CD4-positive, CD25-positive, alpha-beta regulatory T cell (primary cell): ENCODE measurements around the gene IFNAR1. TPM values are rescaled to one million over a fixed set of nuclear protein-coding genes. Genes with fewer than 3 reads are reported as not detected.
"Not testable (repeated sequence)": the region's sequence is repeated elsewhere in the genome, so short reads cannot be mapped to it uniquely, and the experiment has no call there.

Experiments used
- ATAC-seq, 2 donors: fragments of 150-1000 bp; cut with Tn5 transposase; one replicate each; pipeline ENCODE4 v1.10.0; 2021; ENCODE audit warnings: low read depth in 2 of 2, moderate number of reproducible peaks in 2 of 2, moderate library complexity in 1 of 2
- DNase-seq, 3 donors: peaks; one replicate each; pipeline versions ENCODE4 v3.0.0 to v3.0.0-alpha.2; 2012 to 2022; ENCODE audit warnings: mixed read lengths in 1 of 3
- H3K27ac ChIP-seq: one replicate; pipeline ENCODE4 v1.7.0; 2013; ENCODE audit warnings: mild to moderate bottlenecking, low read length; ENCODE audit not compliant: insufficient read depth, poor library complexity, severe bottlenecking
- H3K27me3 ChIP-seq: one replicate; pipeline ENCODE4 v1.7.0; 2013; ENCODE audit warnings: low read length; ENCODE audit not compliant: control insufficient read depth, insufficient read depth
- H3K36me3 ChIP-seq: one replicate; pipeline ENCODE4 v1.7.0; 2013; ENCODE audit warnings: mild to moderate bottlenecking, low read length, moderate library complexity; ENCODE audit not compliant: control insufficient read depth, insufficient read depth
- H3K4me1 ChIP-seq: 2 replicates; pipeline ENCODE4 v1.7.0; 2013; ENCODE audit warnings: mild to moderate bottlenecking, low read length; ENCODE audit not compliant: insufficient read depth, control insufficient read depth, poor library complexity, severe bottlenecking
- H3K4me3 ChIP-seq: one replicate; pipeline ENCODE4 v1.7.0; 2013; ENCODE audit warnings: low read depth, mild to moderate bottlenecking, low read length, moderate library complexity
- H3K9me3 ChIP-seq, 2 experiments: 1 replicate in 1 of 2; 2 replicates in 1 of 2; pipeline ENCODE4 v1.7.0; 2013; ENCODE audit warnings: low read length in 2 of 2, mild to moderate bottlenecking in 1 of 2, moderate library complexity in 1 of 2; ENCODE audit not compliant: control insufficient read depth in 2 of 2
- H3K27ac Mint-ChIP-seq, 3 donors: one replicate each; pipeline ENCODE4 v1.8.0; 2020 to 2022; ENCODE audit warnings: mild to moderate bottlenecking in 3 of 3, mixed read lengths in 3 of 3, moderate library complexity in 2 of 3
- H3K27me3 Mint-ChIP-seq: one replicate; pipeline ENCODE4 v1.8.0; 2022; ENCODE audit warnings: mild to moderate bottlenecking, mixed read lengths
- H3K36me3 Mint-ChIP-seq: one replicate; pipeline ENCODE4 v1.8.0; 2020; ENCODE audit warnings: mixed read lengths
- H3K4me1 Mint-ChIP-seq, 4 donors: one replicate each; pipeline ENCODE4 v1.8.0; 2020 to 2022; ENCODE audit warnings: mixed read lengths in 4 of 4, mild to moderate bottlenecking in 1 of 4
- H3K4me3 Mint-ChIP-seq, 4 donors: one replicate each; pipeline ENCODE4 v1.8.0; 2020 to 2022; ENCODE audit warnings: mild to moderate bottlenecking in 4 of 4, mixed read lengths in 4 of 4, moderate library complexity in 3 of 4
- H3K9me3 Mint-ChIP-seq, 7 donors: one replicate each; pipeline ENCODE4 v1.8.0; 2020 to 2022; ENCODE audit warnings: mixed read lengths in 7 of 7, mild to moderate bottlenecking in 3 of 7, moderate library complexity in 2 of 7
- polyA plus RNA-seq, 4 donors: library from polyadenylated mRNA; unstranded; fragments of 300-500 nt; fragmentation: Illumina TruSeq; gene quantifications; one replicate each; pipeline ENCODE4 v1.2.3, GENCODE V29; 2021
- total RNA-seq: library from RNA; stranded (reverse); gene quantifications from one replicate; pipeline ENCODE4 v1.2.3, GENCODE V29; 2022

IFNAR1 gene
- total and polyA plus RNA-seq, 5 donors from 2014 or later, result 23.9 to 93.8 (median 67.8) TPM

DNA sequence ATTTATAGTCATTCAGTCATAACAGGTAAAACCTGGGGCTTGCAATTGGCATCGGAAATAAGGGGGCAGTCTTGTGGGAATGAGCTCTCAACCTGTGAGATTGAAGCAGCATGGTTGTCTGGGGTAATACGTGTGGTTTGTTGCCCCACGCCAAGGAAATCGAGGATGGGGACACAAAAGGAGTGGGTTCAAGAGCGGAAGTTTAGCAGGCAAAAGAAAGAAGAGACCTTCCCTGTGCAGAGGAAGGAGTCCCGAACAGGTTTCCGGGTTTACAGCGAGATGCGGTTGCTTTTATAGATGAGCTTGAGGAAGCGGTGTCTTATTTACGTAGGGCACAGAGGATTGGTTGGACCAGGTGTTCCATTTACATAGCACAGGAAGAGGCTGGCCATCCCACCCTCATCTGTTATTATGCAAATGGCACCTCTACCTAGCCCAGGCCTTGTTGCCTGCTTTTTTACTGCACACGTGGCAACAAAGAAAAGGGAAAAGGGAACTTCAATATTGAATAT is 37.3 kb downstream of the IFNAR1 start:
- DNase-seq (peak; percentile 67 to 93 (median 88)), ATAC-seq (peak; percentile 76 to 79)
- H3K9me3 ChIP-seq, result peaks cover 6 to 9% of the 10 kb centered on the region in 2 experiments
- Mint-ChIP-seq H3K27me3 (peaks cover 12% of the 10 kb centered on the region), H3K4me1 (peaks cover 8 to 25% (median 20%) of the 10 kb centered on the region in 4 donors), H3K9me3 (peaks cover 0 to 7% (median 2%) of the 10 kb centered on the region in 7 donors), H3K36me3 (peaks cover 1% of the 10 kb centered on the region), H3K4me3 (peak overlapping the region; percentile 81 to 94 (median 90)), H3K27ac (peak overlapping the region; percentile 87 to 92 (median 89))
- H3K4me3 ChIP-seq, result peak overlapping the region; percentile 91
- peaks cover 18% of the 10 kb centered on the region for H3K4me1 ChIP-seq
- H3K27me3 ChIP-seq, result no peaks in the 10 kb centered on the region
- peaks cover 9% of the 10 kb centered on the region for H3K36me3 ChIP-seq
- H3K27ac ChIP-seq, result peak overlapping the region; percentile 78

DNA sequence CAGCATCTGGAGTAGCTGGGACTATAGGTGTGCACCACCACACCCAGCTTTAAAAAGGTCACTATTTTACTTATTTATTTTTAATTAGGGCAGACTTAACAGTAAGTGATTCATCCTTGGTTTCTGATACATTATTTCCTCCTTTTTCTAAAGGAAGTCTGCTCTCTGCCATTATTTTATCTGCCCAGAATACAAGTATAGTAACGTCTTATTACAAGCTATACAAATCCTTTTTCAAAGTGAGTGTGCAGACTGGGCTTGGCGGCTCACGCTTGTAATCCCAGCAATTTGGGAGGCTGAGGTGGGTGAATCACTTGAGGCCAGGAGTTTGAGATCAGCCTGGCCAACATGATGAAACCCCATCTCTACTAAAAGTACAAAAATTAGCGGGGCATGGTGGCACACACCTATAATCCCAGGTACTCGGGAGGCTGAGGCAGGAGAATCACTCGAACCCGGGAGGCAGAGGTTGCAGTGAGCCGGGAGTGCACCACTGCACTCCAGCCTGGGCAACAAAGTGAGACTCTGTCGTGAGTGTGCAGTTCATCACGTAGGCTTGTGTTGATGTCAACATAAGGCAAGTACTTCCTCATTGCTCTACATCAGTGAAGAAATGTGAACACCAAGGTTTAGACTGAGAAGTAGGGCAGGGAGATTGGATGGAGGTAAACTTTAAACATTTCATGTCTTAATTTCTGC is 39.3 kb downstream of the IFNAR1 start:
- peaks cover 12% of the 10 kb centered on the region for H3K27me3 Mint-ChIP-seq
- Histone ChIP-seq H3K9me3 (peaks cover 12 to 26% of the 10 kb centered on the region in 2 experiments), H3K4me1 (peaks cover 18% of the 10 kb centered on the region)
- H3K27ac Mint-ChIP-seq, H3K36me3 ChIP-seq, DNase-seq, ATAC-seq, H3K36me3 Mint-ChIP-seq, H3K4me3 ChIP-seq, H3K27me3 ChIP-seq, H3K27ac ChIP-seq: not testable (repeated sequence)
- H3K9me3 Mint-ChIP-seq, result peaks cover 0 to 21% (median 9%) of the 10 kb centered on the region in 7 donors
- H3K4me1 Mint-ChIP-seq, result peaks cover 8 to 25% (median 20%) of the 10 kb centered on the region in 4 donors
- H3K4me3 Mint-ChIP-seq, result peak overlapping the region in 1 of 4 donors; percentile 51

DNA sequence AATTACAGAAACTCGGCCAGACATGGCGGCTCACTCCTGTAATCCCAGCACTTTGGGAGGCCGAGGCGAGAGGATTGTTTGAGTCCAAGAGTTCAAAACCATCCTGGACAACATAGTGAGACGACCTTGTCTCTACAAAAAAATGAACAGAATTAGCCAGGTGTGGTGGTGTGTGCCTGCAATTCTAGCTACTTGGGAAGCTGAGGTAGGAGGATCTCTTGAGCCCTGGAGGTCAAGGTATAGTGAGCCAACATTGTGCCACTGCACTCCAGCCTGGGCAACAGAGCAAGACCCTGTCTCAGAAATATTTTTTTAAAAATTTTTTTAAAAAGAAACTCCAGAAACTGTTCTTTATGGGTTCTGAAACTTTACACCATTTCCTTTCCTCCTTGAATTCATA is 40.1 kb downstream of the IFNAR1 start:
- Mint-ChIP-seq H3K27ac (no peak overlapping the region), H3K9me3 (peaks cover 0 to 23% (median 10%) of the 10 kb centered on the region in 7 donors), H3K4me1 (peaks cover 8 to 25% (median 20%) of the 10 kb centered on the region in 4 donors), H3K27me3 (peaks cover 12% of the 10 kb centered on the region), H3K36me3 (peaks cover 4% of the 10 kb centered on the region), H3K4me3 (no peak overlapping the region)
- Histone ChIP-seq H3K27ac (no peak overlapping the region), H3K27me3 (no peaks in the 10 kb centered on the region), H3K36me3 (no peaks in the 10 kb centered on the region), H3K9me3 (peaks cover 12 to 26% of the 10 kb centered on the region in 2 experiments), H3K4me1 (peaks cover 18% of the 10 kb centered on the region), H3K4me3 (no peak overlapping the region)
- DNase-seq (no peak), ATAC-seq (no peak)

DNA sequence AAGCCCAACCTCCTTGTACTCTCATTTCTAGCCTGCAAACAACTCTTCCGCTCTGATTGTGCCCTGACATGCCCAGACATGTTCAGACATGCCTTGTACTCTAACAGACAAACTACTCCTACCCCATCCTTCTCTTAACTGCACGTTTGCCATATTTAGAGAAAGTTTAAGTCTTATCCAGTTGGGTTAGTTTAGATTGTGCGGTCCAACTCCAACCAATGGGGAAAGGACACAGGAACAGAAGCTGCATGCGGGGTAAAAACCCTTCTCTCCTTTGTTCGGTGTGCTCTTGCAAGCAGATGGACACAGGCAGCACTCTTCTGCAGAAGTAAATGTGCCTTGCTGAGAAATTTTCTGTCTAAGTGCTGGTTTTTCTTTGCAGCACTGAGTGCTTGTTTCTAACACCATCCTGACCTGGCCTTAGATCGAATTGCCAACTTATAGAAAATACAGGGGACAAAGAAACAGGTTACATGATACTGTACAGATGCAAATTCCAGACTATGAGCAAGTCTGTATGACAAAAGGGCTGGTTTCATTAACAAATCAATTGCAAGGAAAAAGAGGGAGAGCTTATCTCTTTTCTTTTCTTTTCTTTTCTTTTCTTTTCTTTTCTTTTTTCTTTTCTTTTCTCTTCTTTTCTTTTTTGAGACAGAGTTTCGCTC is 42.7 kb downstream of the IFNAR1 start:
- ATAC-seq, result no peak
- peaks cover 0 to 23% (median 11%) of the 10 kb centered on the region in 7 donors for H3K9me3 Mint-ChIP-seq
- H3K4me1 Mint-ChIP-seq, result peaks cover 0 to 6% (median 4%) of the 10 kb centered on the region in 4 donors
- no peak overlapping the region for H3K4me3 ChIP-seq
- H3K27me3 ChIP-seq, result no peaks in the 10 kb centered on the region
- H3K27me3 Mint-ChIP-seq, result no peaks in the 10 kb centered on the region
- peaks cover 12 to 26% of the 10 kb centered on the region in 2 experiments for H3K9me3 ChIP-seq
- peaks cover 4% of the 10 kb centered on the region for H3K36me3 Mint-ChIP-seq
- H3K36me3 ChIP-seq, result no peaks in the 10 kb centered on the region
- peaks cover 4% of the 10 kb centered on the region for H3K4me1 ChIP-seq
- peak in 1 of 3 donors; percentile 52 for DNase-seq
- peak overlapping the region in 1 of 3 donors; percentile 66 for H3K27ac Mint-ChIP-seq
- no peak overlapping the region for H3K27ac ChIP-seq
- no peak overlapping the region for H3K4me3 Mint-ChIP-seq

DNA sequence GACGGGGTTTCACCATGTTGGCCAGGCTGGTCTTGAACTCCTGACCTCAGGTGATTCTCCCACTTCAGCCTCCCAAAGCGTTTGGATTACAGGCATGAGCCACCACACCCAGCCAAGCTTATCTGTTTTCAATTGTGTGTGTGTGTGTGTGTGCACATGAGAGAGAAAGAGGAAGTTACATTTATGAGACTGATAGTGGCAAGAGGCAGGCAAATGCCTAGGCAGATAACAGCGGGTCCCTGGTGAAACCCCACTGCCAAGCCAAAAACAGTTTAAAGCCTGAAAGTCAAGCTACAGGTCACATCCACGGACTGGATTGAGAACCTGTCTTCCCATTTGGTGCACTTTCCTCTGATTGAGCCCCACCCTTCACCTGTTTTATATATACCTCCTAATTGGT is 43.4 kb downstream of the IFNAR1 start:
- H3K36me3 Mint-ChIP-seq, result peaks cover 4% of the 10 kb centered on the region
- peaks cover 0 to 23% (median 11%) of the 10 kb centered on the region in 7 donors for H3K9me3 Mint-ChIP-seq
- H3K4me1 Mint-ChIP-seq, result peaks cover 0 to 2% (median 0%) of the 10 kb centered on the region in 4 donors
- no peaks in the 10 kb centered on the region for H3K4me1 ChIP-seq
- H3K9me3 ChIP-seq, result peaks cover 12 to 26% of the 10 kb centered on the region in 2 experiments
- H3K27me3 Mint-ChIP-seq, result no peaks in the 10 kb centered on the region
- H3K4me3 Mint-ChIP-seq, result no peak overlapping the region
- DNase-seq (no peak), ATAC-seq (no peak)
- no peaks in the 10 kb centered on the region for H3K27me3 ChIP-seq
- H3K27ac ChIP-seq, result no peak overlapping the region
- no peaks in the 10 kb centered on the region for H3K36me3 ChIP-seq
- H3K27ac Mint-ChIP-seq, result no peak overlapping the region
- H3K4me3 ChIP-seq, result no peak overlapping the region

DNA sequence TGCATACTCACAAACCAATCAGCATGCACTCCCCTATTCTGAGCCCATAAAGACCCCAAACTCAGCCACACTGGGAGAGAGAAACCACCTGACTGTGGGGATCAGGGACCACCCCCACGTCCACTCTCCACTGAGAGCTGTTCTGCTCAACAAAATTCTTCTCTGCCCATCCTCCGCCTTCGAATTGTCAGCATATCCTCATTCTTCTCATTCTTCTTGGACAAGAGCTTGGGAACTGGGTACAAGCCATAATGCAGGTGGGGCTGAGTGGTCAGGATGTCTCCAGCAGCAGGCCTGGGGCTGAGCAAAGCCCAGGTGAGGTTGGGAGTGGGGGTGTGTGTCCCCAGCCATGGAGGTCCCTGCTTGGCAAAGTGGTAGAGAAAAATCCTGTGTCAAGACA is 43.8 kb downstream of the IFNAR1 start:
- H3K4me1 ChIP-seq, result no peaks in the 10 kb centered on the region
- peaks cover 12 to 26% of the 10 kb centered on the region in 2 experiments for H3K9me3 ChIP-seq
- ATAC-seq (no peak), DNase-seq (no peak)
- Mint-ChIP-seq H3K4me1 (peaks cover 0 to 2% (median 0%) of the 10 kb centered on the region in 4 donors), H3K4me3 (no peak overlapping the region), H3K9me3 (peaks cover 0 to 23% (median 11%) of the 10 kb centered on the region in 7 donors), H3K27me3 (no peaks in the 10 kb centered on the region), H3K36me3 (peaks cover 4% of the 10 kb centered on the region), H3K27ac (no peak overlapping the region)
- H3K27me3 ChIP-seq, result no peaks in the 10 kb centered on the region
- no peak overlapping the region for H3K4me3 ChIP-seq
- H3K27ac ChIP-seq, result no peak overlapping the region
- no peaks in the 10 kb centered on the region for H3K36me3 ChIP-seq

DNA sequence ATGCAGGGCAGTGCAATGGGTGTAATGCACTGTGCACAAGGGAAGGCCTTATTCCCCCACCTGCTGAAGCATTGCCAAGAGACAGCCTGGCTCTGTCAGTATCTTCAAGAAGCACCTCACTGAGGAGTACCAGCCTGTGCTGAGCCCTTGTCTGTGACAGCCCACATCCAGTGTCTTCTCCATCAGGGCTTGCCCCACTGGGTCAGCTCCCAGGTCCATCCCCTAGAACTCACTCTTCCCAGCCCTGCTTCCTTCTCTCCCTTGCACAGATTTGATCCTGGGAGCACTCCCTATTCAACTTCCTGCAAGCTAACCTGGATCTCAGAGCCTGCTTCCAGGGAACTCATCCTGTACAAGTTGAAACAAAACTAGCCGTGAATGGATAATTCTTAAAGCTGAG is 44.8 kb downstream of the IFNAR1 start:
- H3K36me3 ChIP-seq, result no peaks in the 10 kb centered on the region
- no peaks in the 10 kb centered on the region for H3K27me3 ChIP-seq
- Mint-ChIP-seq H3K4me3 (no peak overlapping the region), H3K27me3 (no peaks in the 10 kb centered on the region), H3K27ac (no peak overlapping the region), H3K36me3 (peaks cover 4% of the 10 kb centered on the region), H3K4me1 (peaks cover 0 to 8% (median 3%) of the 10 kb centered on the region in 4 donors), H3K9me3 (peaks cover 0 to 23% (median 11%) of the 10 kb centered on the region in 7 donors)
- ATAC-seq (no peak), DNase-seq (no peak)
- no peak overlapping the region for H3K27ac ChIP-seq
- H3K9me3 ChIP-seq, result peaks cover 12 to 26% of the 10 kb centered on the region in 2 experiments
- no peak overlapping the region for H3K4me3 ChIP-seq
- peaks cover 2% of the 10 kb centered on the region for H3K4me1 ChIP-seq
